Suprapubic skin (tissue), 4 donors: ENCODE results near the gene STOM.

Experiments used
- EP300 ChIP-seq: sonication (generic); formaldehyde crosslinking; IDR thresholded peaks from one replicate; pipeline ENCODE4 v1.6.1; 2017; ENCODE audit warnings: antibody characterized with exemption
- POLR2A ChIP-seq, 2 donors: fragments of 450-650 bp; IDR thresholded peaks; one replicate each; pipeline ENCODE4 v1.6.1; 2017; ENCODE audit warnings: antibody characterized with exemption in 2 of 2, mild to moderate bottlenecking in 2 of 2, moderate library complexity in 2 of 2
- POLR2AphosphoS5 ChIP-seq, 3 donors: sonication (generic); formaldehyde crosslinking; IDR thresholded peaks; one replicate each; pipeline ENCODE4 v1.6.1; 2017; ENCODE audit warnings: antibody characterized with exemption in 3 of 3
- TF ChIP-seq, protein P1 (sequence below), 2 donors: fragments of 200-600 bp in 1 of 2; fragments of 450-650 bp in 1 of 2; sonication (generic) in 1 of 2; IDR thresholded peaks; one replicate each; pipeline ENCODE4 v1.5.1; 2016 to 2019; ENCODE audit warnings: antibody characterized with exemption in 2 of 2, mild to moderate bottlenecking in 1 of 2, moderate library complexity in 1 of 2

DNA sequence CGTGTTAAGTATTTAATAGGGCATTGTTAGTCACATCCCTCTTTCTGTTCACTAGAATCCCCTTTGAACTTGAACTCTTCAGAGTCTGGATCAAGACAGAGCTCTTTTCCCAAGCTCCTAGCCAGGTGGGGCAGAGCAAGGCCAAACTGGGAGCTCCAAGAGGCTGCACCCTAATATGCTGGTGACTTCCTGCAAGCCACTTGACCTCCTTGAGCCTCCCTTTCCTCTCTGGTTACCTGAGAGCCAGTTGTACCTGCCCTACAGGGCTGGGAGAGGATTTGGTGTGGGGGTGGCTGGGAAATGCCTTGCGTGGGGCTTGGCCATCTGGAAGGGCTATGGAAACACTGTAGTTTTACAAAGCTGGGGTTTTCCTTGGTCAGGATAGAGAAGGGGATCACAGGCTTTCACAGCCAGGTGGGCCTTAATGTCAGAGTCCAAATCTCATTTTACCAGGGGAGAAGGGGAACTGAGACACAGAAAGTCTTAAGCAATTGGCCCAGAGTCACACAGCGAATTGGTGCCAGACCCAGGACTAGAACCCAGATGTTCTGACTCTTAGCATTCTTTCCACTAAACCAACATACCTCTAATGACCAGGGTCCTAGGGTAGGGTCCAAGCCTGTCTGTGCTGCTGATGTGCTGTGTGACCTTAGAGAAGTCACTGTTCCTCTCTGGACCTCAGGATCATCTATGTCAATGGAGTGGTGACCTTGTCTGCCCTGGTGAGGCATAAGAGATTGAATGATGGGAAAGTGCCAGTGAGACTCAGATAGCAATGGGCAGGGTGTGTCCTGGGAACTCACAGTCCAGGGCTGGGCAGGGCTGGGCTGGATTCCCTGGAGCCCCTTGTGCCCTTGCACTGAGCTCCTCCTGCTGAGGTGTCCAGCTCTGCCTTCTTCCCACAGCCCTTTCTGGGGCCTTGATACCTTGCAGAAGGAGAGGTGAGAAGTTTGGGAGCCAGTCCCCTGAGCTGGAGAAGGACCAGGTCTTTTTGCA is 66.3 kb downstream of the STOM start:
- TF ChIP-seq, protein P1, sequence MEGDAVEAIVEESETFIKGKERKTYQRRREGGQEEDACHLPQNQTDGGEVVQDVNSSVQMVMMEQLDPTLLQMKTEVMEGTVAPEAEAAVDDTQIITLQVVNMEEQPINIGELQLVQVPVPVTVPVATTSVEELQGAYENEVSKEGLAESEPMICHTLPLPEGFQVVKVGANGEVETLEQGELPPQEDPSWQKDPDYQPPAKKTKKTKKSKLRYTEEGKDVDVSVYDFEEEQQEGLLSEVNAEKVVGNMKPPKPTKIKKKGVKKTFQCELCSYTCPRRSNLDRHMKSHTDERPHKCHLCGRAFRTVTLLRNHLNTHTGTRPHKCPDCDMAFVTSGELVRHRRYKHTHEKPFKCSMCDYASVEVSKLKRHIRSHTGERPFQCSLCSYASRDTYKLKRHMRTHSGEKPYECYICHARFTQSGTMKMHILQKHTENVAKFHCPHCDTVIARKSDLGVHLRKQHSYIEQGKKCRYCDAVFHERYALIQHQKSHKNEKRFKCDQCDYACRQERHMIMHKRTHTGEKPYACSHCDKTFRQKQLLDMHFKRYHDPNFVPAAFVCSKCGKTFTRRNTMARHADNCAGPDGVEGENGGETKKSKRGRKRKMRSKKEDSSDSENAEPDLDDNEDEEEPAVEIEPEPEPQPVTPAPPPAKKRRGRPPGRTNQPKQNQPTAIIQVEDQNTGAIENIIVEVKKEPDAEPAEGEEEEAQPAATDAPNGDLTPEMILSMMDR (IDR thresholded peaks at IDR 0.05), result no peak
- no peak for TF ChIP-seq POLR2AphosphoS5 (IDR thresholded peaks at IDR 0.05)
- no peak for TF ChIP-seq POLR2A (IDR thresholded peaks at IDR 0.05)
- no peak for TF ChIP-seq EP300
